HCT116 (cell line): ENCODE data around the gene FBN1. TPM values are rescaled to one million over a fixed set of nuclear protein-coding genes. Genes with fewer than 3 reads are reported as not detected.

Source experiments
- ATAC-seq: fragments of 200-7000 bp; cut with Tn5 transposase; 2 replicates; pipeline ENCODE4 v1.9.1; 2020; ENCODE audit warnings: mild to moderate bottlenecking, moderate library complexity
- BruUV-seq: library from RNA; stranded (reverse); fragments of 400-500 nt; replicated peaks from 2 replicates; lab custom pipeline; 2021; lab: Mats Ljungman, UMichigan
- CTCF ChIA-PET: fragments of 300-600 bp; sonication (Branson Sonifier 250); formaldehyde crosslinking; loops from one replicate; lab custom pipeline; 2021; ENCODE audit warnings: antibody characterized with exemption; lab: Charles Lee
- POLR2A ChIA-PET: fragments of 300-600, 350-600 bp; sonication (Branson Sonifier 250); formaldehyde crosslinking; loops from one replicate; lab custom pipeline; 2021; ENCODE audit warnings: antibody characterized with exemption; lab: Charles Lee
- RAD21 ChIA-PET, 2 experiments: fragments of 300-600 bp; sonication (Branson Sonifier 250); formaldehyde crosslinking; loops; one replicate each; lab custom pipeline; 2023; ENCODE audit warnings: low total read pairs in 2 of 2; ENCODE audit not compliant: uncharacterized antibody in 2 of 2, unreplicated experiment in 2 of 2, low non-redundant PET in 1 of 2; lab: Charles Lee
- DNase-seq: peaks from one replicate; pipeline ENCODE4 v3.0.0-alpha.2; 2010; ENCODE audit warnings: low read depth, low spot score
- H2AFZ ChIP-seq: fragments of 200-600 bp; shearing (Covaris generic), sonication (generic); 2 replicates; pipeline ENCODE4 v1.6.1; 2017; ENCODE audit warnings: low read depth, mixed run types, mixed read lengths, antibody characterized with exemption, low read length; ENCODE audit not compliant: poor library complexity, severe bottlenecking
- H3K27ac ChIP-seq: 2 replicates; pipeline ENCODE4 v1.5.1; 2012; ENCODE audit warnings: low read depth, low read length
- H3K27me3 ChIP-seq: fragments of 200-600 bp; sonication (generic); 2 replicates; pipeline ENCODE4 v1.6.1; 2016; ENCODE audit warnings: mixed run types, low read length, mixed read lengths; ENCODE audit not compliant: insufficient read depth
- H3K36me3 ChIP-seq, 2 experiments: fragments of 200-500 bp in 1 of 2; fragments of 200-600 bp in 1 of 2; sonication (Bioruptor generic) in 1 of 2; sonication (generic) in 1 of 2; 2 replicates each; pipeline versions ENCODE4 v1.5.1 to v1.6.1; 2014 to 2016; ENCODE audit warnings: low read length in 2 of 2, inconsistent platforms in 1 of 2, mixed read lengths in 1 of 2, mixed run types in 1 of 2; ENCODE audit not compliant: insufficient read depth in 2 of 2, control insufficient read depth in 1 of 2
- H3K4me1 ChIP-seq, 2 experiments: fragments of 200-600 bp in 1 of 2; sonication (generic) in 1 of 2; 2 replicates each; pipeline versions ENCODE4 v1.5.1 to v1.6.1; 2012 to 2017; ENCODE audit warnings: low read length in 2 of 2, inconsistent platforms in 1 of 2, mild to moderate bottlenecking in 1 of 2, mixed read lengths in 1 of 2, mixed run types in 1 of 2, moderate library complexity in 1 of 2; ENCODE audit not compliant: insufficient read depth in 2 of 2, control insufficient read depth in 1 of 2
- H3K4me2 ChIP-seq: fragments of 200-600 bp; sonication (generic); 2 replicates; pipeline ENCODE4 v1.6.1; 2017; ENCODE audit warnings: mixed run types, low read length, mixed read lengths
- H3K4me3 ChIP-seq, 2 experiments: fragments of 200-600 bp in 1 of 2; sonication (generic) in 1 of 2; replicated peaks in 1 of 2; 2 replicates each; pipeline ENCODE4 v1.5.1; 2011 to 2016; ENCODE audit warnings: low read length in 2 of 2, control low read depth in 1 of 2, low read depth in 1 of 2, mild to moderate bottlenecking in 1 of 2, mixed read lengths in 1 of 2, mixed run types in 1 of 2
- H3K79me2 ChIP-seq: fragments of 200-600 bp; sonication (generic); 2 replicates; pipeline ENCODE4 v1.6.1; 2017; ENCODE audit warnings: mild to moderate bottlenecking, mixed run types, low read length, moderate library complexity, mixed read lengths; ENCODE audit not compliant: insufficient read depth
- H3K9ac ChIP-seq: fragments of 200-600 bp; sonication (generic); 2 replicates; pipeline ENCODE4 v1.6.1; 2016; ENCODE audit warnings: low read length, mixed read lengths
- H3K9me2 ChIP-seq: fragments of 200-600 bp; sonication (generic), shearing (Covaris generic); 2 replicates; pipeline ENCODE4 v1.6.1; 2017; ENCODE audit warnings: mixed run types, mild to moderate bottlenecking, moderate library complexity; ENCODE audit not compliant: insufficient read depth
- H3K9me3 ChIP-seq, 2 experiments: fragments of 200-500 bp in 1 of 2; fragments of 200-600 bp in 1 of 2; sonication (Bioruptor generic) in 1 of 2; sonication (generic) in 1 of 2; 2 replicates each; pipeline ENCODE4 v1.6.1; 2014 to 2017; ENCODE audit warnings: low read length in 2 of 2, mixed read lengths in 2 of 2, inconsistent platforms in 1 of 2, low read depth in 1 of 2, mild to moderate bottlenecking in 1 of 2, mixed run types in 1 of 2, moderate library complexity in 1 of 2; ENCODE audit not compliant: control insufficient read depth in 1 of 2, insufficient read depth in 1 of 2
- H4K20me1 ChIP-seq: fragments of 200-600 bp; sonication (generic), shearing (Covaris generic); 2 replicates; pipeline ENCODE4 v1.6.1; 2017; ENCODE audit warnings: mixed run types, mild to moderate bottlenecking, moderate library complexity; ENCODE audit not compliant: insufficient read depth
- EGR1 ChIP-seq: IDR thresholded peaks from 2 replicates; pipeline ENCODE4 v1.6.1; 2012; ENCODE audit warnings: low read depth
- EZH2 ChIP-seq: fragments of 200-600 bp; sonication (generic); IDR thresholded peaks from 2 replicates; pipeline ENCODE4 v1.6.1; 2017; ENCODE audit warnings: antibody characterized with exemption, mixed run types
- EZH2phosphoT487 ChIP-seq: fragments of 200-600 bp; IDR thresholded peaks from 2 replicates; pipeline ENCODE4 v1.6.1; 2018; ENCODE audit warnings: antibody characterized with exemption, borderline replicate concordance
- RAD21 ChIP-seq: IDR thresholded peaks from 2 replicates; pipeline ENCODE4 v1.6.1; 2012; ENCODE audit warnings: low read depth, mild to moderate bottlenecking
- ZNF274 ChIP-seq: fragments of 200-500 bp; sonication (Bioruptor generic); IDR thresholded peaks from 2 replicates; pipeline ENCODE4 v1.6.1; 2014; ENCODE audit warnings: mild to moderate bottlenecking, low read depth, low read length, inconsistent platforms
- intact Hi-C: fragments of 100-400 bp; cut with micrococcal nuclease; formaldehyde crosslinking; loops from 2 replicates; pipeline ENCODE4 v1.10.0; 2022
- total RNA-seq: library from RNA; stranded (reverse); gene quantifications from one replicate; pipeline ENCODE4 v1.2.1, GENCODE V29; 2021; ENCODE audit not compliant: unreplicated experiment
- TF ChIP-seq, protein P1 (sequence below), 3 experiments: fragments of 200-600 bp in 1 of 3; sonication (generic) in 1 of 3; IDR thresholded peaks in 2 of 3; conservative IDR thresholded peaks in 1 of 3; 2 replicates each; pipeline ENCODE4 v1.5.1; 2012 to 2017; ENCODE audit warnings: low read depth in 2 of 3, low read length in 2 of 3, antibody characterized with exemption in 1 of 3, borderline replicate concordance in 1 of 3, control low read depth in 1 of 3, mild to moderate bottlenecking in 1 of 3, mixed read lengths in 1 of 3, mixed run types in 1 of 3, moderate library complexity in 1 of 3; ENCODE audit not compliant: insufficient read depth in 1 of 3
- TF ChIP-seq, protein P2 (sequence below): IDR thresholded peaks from 2 replicates; pipeline ENCODE4 v1.6.1; 2011; ENCODE audit warnings: mild to moderate bottlenecking, low read length, moderate library complexity; ENCODE audit not compliant: insufficient replicate concordance; ENCODE audit errors: extremely low read depth

FBN1 gene
- total RNA-seq, 1 experiment from 2014 or later = 1.7 TPM

DNA sequence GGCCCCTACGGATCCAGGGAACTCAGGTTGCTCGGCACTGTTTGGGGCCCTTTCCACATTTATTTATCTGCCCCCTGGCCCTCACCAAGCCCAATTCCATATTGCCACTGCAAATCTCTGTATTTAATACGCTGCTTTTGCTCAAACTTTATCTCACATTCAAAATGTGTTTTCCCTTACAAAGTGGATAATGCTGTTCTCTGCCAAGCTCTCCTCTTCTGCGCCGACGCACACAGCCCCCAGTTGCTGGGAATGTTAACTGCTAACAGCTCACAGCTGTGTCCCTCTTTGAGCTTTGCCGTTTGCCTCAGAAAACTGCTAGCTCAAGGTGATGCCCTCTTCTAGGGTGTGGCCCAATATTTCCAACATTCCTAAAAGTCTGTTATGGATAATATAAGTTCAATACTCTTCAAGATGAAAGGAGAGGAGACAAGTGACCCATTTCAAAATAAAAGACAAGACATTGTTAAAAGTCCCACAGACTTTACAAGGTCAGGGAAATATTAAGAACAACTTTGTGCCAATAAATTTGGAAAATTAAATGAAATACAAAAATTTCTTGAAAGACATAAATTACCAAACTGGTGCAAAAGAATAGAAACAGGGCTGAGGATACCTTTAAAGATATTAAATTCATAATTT, 12.6 kb upstream of the FBN1 start:
- Histone ChIP-seq H3K4me2 (no peak overlapping the region), H3K4me3 (no peak overlapping the region), H2AFZ (no peak overlapping the region), H3K9ac (no peak overlapping the region)
- no peak for ATAC-seq
- RAD21 ChIA-PET = no interaction called here
- TF ChIP-seq ZNF274 (no peak), EZH2phosphoT487 (no peak), EGR1 (no peak)
- TF ChIP-seq, protein P1, sequence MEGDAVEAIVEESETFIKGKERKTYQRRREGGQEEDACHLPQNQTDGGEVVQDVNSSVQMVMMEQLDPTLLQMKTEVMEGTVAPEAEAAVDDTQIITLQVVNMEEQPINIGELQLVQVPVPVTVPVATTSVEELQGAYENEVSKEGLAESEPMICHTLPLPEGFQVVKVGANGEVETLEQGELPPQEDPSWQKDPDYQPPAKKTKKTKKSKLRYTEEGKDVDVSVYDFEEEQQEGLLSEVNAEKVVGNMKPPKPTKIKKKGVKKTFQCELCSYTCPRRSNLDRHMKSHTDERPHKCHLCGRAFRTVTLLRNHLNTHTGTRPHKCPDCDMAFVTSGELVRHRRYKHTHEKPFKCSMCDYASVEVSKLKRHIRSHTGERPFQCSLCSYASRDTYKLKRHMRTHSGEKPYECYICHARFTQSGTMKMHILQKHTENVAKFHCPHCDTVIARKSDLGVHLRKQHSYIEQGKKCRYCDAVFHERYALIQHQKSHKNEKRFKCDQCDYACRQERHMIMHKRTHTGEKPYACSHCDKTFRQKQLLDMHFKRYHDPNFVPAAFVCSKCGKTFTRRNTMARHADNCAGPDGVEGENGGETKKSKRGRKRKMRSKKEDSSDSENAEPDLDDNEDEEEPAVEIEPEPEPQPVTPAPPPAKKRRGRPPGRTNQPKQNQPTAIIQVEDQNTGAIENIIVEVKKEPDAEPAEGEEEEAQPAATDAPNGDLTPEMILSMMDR (IDR thresholded peaks at IDR 0.05 in 2 of 3, conservative IDR thresholded peaks at IDR 0.05 in 1 of 3; ENCODE audit: borderline replicate concordance in 1 of 3, insufficient read depth in 1 of 3, low read depth in 2 of 3, low read length in 2 of 3) = no peak
- TF ChIP-seq, all 23 proteins: peak for 0
- ChIA-PET POLR2A (no interaction called here), CTCF (no interaction called here)
- no peaks in the 10 kb centered on the region for H3K36me3 ChIP-seq
- H3K9me3 ChIP-seq = no peaks in the 10 kb centered on the region
- no peaks in the 10 kb centered on the region for H3K9me2 ChIP-seq
- no peak overlapping the region for H3K27ac ChIP-seq
- H3K79me2 ChIP-seq = no peaks in the 10 kb centered on the region
- BruUV-seq = no TSS peak
- H3K4me1 ChIP-seq = no peaks in the 10 kb centered on the region
- intact Hi-C loops = no loop called here
- no peak for DNase-seq
- H3K27me3 ChIP-seq = no peaks in the 10 kb centered on the region
- no peaks in the 10 kb centered on the region for H4K20me1 ChIP-seq

DNA sequence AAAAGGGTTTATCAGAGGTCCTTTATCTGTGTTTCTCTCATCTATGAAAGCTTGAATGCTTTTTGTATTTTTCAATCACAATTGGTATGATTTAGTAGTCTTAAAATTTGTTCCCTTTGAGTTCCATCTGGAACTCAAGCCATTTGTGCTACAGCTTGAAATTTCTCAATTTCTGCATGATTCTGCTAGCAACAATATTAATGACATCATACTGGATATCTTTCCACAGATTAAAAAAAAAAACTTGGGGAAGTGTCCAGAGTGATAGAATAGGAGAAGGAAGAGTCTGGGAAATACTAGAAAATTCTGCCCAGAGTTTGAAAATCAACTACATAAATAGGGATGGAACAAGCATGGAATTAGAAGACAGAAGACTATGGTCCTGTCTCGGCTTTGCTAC, 9.3 kb upstream of the FBN1 start:
- no peak for TF ChIP-seq EZH2
- TF ChIP-seq, protein P2, sequence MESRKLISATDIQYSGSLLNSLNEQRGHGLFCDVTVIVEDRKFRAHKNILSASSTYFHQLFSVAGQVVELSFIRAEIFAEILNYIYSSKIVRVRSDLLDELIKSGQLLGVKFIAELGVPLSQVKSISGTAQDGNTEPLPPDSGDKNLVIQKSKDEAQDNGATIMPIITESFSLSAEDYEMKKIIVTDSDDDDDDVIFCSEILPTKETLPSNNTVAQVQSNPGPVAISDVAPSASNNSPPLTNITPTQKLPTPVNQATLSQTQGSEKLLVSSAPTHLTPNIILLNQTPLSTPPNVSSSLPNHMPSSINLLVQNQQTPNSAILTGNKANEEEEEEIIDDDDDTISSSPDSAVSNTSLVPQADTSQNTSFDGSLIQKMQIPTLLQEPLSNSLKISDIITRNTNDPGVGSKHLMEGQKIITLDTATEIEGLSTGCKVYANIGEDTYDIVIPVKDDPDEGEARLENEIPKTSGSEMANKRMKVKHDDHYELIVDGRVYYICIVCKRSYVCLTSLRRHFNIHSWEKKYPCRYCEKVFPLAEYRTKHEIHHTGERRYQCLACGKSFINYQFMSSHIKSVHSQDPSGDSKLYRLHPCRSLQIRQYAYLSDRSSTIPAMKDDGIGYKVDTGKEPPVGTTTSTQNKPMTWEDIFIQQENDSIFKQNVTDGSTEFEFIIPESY = no peak
- no peak for TF ChIP-seq RAD21
- intact Hi-C loops = no loop called here
- no peaks in the 10 kb centered on the region; the same call in 1 of the 2 replicates for H3K9me2 ChIP-seq
- H3K4me3 ChIP-seq = no peak overlapping the region
- ChIA-PET CTCF (no interaction called here), POLR2A (no interaction called here), RAD21 (no interaction called here)
- H3K79me2 ChIP-seq = no peaks in the 10 kb centered on the region
- H3K4me1 ChIP-seq = no peaks in the 10 kb centered on the region
- H3K27ac ChIP-seq = no peak overlapping the region
- no peaks in the 10 kb centered on the region for H3K9me3 ChIP-seq
- BruUV-seq = no TSS peak
- no peaks in the 10 kb centered on the region for H4K20me1 ChIP-seq
- H3K36me3 ChIP-seq = no peaks in the 10 kb centered on the region
- ATAC-seq (no peak), DNase-seq (no peak)
- H3K4me2 ChIP-seq = no peak overlapping the region
- H3K27me3 ChIP-seq = no peaks in the 10 kb centered on the region
- H2AFZ ChIP-seq = no peak overlapping the region
- H3K9ac ChIP-seq = no peak overlapping the region
